Measurements from ENCODE around the gene CMIP. TPM values are rescaled to one million over a fixed set of nuclear protein-coding genes. Genes with fewer than 3 reads are reported as not detected.
"Not testable (repeated sequence)": the region's sequence is repeated elsewhere in the genome, so short reads cannot be mapped to it uniquely, and the experiment has no call there.

Gene CMIP
- total RNA-seq, 1 donor from 2014 or later: 45.8 TPM

GRCh38 chr16:81520151-81520470 lies 75.5 kb downstream of the CMIP start:
- DNase-seq (ENCODE audit: low spot score): no peak
- Mint-ChIP-seq H3K27me3 (ENCODE audit: insufficient read depth) (no peaks in the 10 kb centered on the region), H3K4me1 (ENCODE audit: low read depth) (peaks cover 52% of the 10 kb centered on the region), H3K4me3 (no peak overlapping the region), H3K36me3 (ENCODE audit: low read depth) (no peaks in the 10 kb centered on the region), H3K9me3 (no peaks in the 10 kb centered on the region), H3K27ac (peak overlapping the region; percentile 79)
- intact Hi-C loops (cut with micrococcal nuclease): loop anchor here (2.0 to 5.0 kb wide), 4 partner anchors 51 to 443 kb away; partner anchors contain the start of gene C16orf46

- Mint-ChIP-seq H3K36me3 (ENCODE audit: low read depth) (peaks cover 3% of the 10 kb centered on the region), H3K4me3 (peak overlapping the region; percentile 4), H3K9me3 (no peaks in the 10 kb centered on the region), H3K27me3 (ENCODE audit: insufficient read depth) (no peaks in the 10 kb centered on the region), H3K27ac (peak overlapping the region; percentile 79), H3K4me1 (ENCODE audit: low read depth) (peaks cover 54% of the 10 kb centered on the region)
- no peak for DNase-seq (ENCODE audit: low spot score)
- intact Hi-C loops (cut with micrococcal nuclease): loop anchor here (2.0 to 5.0 kb wide), 4 partner anchors 52 to 444 kb away; partner anchors contain the start of gene C16orf46
Observed at GRCh38 chr16:81520560-81521135, 76.0 kb downstream of the CMIP start.

GRCh38 chr16:81521141-81521626 lies 76.6 kb downstream of the CMIP start:
- H3K36me3 Mint-ChIP-seq (ENCODE audit: low read depth): peaks cover 3% of the 10 kb centered on the region
- H3K27ac Mint-ChIP-seq: peak overlapping the region; percentile 79
- intact Hi-C loops (cut with micrococcal nuclease): loop anchor here (2.0 to 5.0 kb wide), 4 partner anchors 52 to 444 kb away; partner anchors contain the start of gene C16orf46
- no peaks in the 10 kb centered on the region for H3K27me3 Mint-ChIP-seq (ENCODE audit: insufficient read depth)
- no peaks in the 10 kb centered on the region for H3K9me3 Mint-ChIP-seq
- H3K4me3 Mint-ChIP-seq: peak overlapping the region; percentile 4
- peaks cover 60% of the 10 kb centered on the region for H3K4me1 Mint-ChIP-seq (ENCODE audit: low read depth)
- DNase-seq (ENCODE audit: low spot score): peak; percentile 81

GRCh38 chr16:81522108-81522701 lies 77.6 kb downstream of the CMIP start:
- peak overlapping the region; percentile 33 for H3K4me3 Mint-ChIP-seq
- no peaks in the 10 kb centered on the region for H3K9me3 Mint-ChIP-seq
- peak; percentile 16 for DNase-seq (ENCODE audit: low spot score)
- H3K27me3 Mint-ChIP-seq (ENCODE audit: insufficient read depth): no peaks in the 10 kb centered on the region
- intact Hi-C loops (cut with micrococcal nuclease): loop anchor here (5.0 kb wide), 2 partner anchors 75 to 110 kb away; no protein-coding TSS in a partner anchor
- H3K4me1 Mint-ChIP-seq (ENCODE audit: low read depth): peaks cover 69% of the 10 kb centered on the region
- H3K36me3 Mint-ChIP-seq (ENCODE audit: low read depth): peaks cover 3% of the 10 kb centered on the region
- peak overlapping the region; percentile 81 for H3K27ac Mint-ChIP-seq

- not testable (repeated sequence) for H3K27me3 Mint-ChIP-seq (ENCODE audit: insufficient read depth); H3K36me3 Mint-ChIP-seq (ENCODE audit: low read depth); H3K9me3 Mint-ChIP-seq; DNase-seq (ENCODE audit: low spot score)
- intact Hi-C loops (cut with micrococcal nuclease): loop anchor here (5.0 kb wide), 2 partner anchors 76 to 109 kb away; no protein-coding TSS in a partner anchor
- Mint-ChIP-seq H3K4me3 (peak overlapping the region; percentile 33), H3K4me1 (ENCODE audit: low read depth) (peaks cover 69% of the 10 kb centered on the region), H3K27ac (peak overlapping the region; percentile 81)
Observed at GRCh38 chr16:81522851-81523250, 78.2 kb downstream of the CMIP start.

GRCh38 chr16:81523387-81524115 lies 78.9 kb downstream of the CMIP start:
- peak overlapping the region; percentile 0 for H3K27ac Mint-ChIP-seq
- H3K9me3 Mint-ChIP-seq: no peaks in the 10 kb centered on the region
- intact Hi-C loops (cut with micrococcal nuclease): loop anchor here (1.0 to 5.0 kb wide), 4 partner anchors 45 to 109 kb away; no protein-coding TSS in a partner anchor
- H3K4me3 Mint-ChIP-seq: peak overlapping the region; percentile 3
- H3K4me1 Mint-ChIP-seq (ENCODE audit: low read depth): peaks cover 75% of the 10 kb centered on the region
- no peak for DNase-seq (ENCODE audit: low spot score)
- no peaks in the 10 kb centered on the region for H3K27me3 Mint-ChIP-seq (ENCODE audit: insufficient read depth)
- peaks cover 3% of the 10 kb centered on the region for H3K36me3 Mint-ChIP-seq (ENCODE audit: low read depth)

GRCh38 chr16:81524382-81524781 lies 79.8 kb downstream of the CMIP start:
- intact Hi-C loops (cut with micrococcal nuclease): loop anchor here (1.0 to 5.0 kb wide), 4 partner anchors 44 to 108 kb away; no protein-coding TSS in a partner anchor
- Mint-ChIP-seq H3K36me3 (ENCODE audit: low read depth) (peaks cover 3% of the 10 kb centered on the region), H3K9me3 (no peaks in the 10 kb centered on the region), H3K4me3 (no peak overlapping the region), H3K27ac (no peak overlapping the region), H3K27me3 (ENCODE audit: insufficient read depth) (no peaks in the 10 kb centered on the region), H3K4me1 (ENCODE audit: low read depth) (peaks cover 80% of the 10 kb centered on the region)
- no peak for DNase-seq (ENCODE audit: low spot score)

GRCh38 chr16:81524885-81525284 lies 80.3 kb downstream of the CMIP start:
- peaks cover 75% of the 10 kb centered on the region for H3K4me1 Mint-ChIP-seq (ENCODE audit: low read depth)
- not testable (repeated sequence) for H3K27me3 Mint-ChIP-seq (ENCODE audit: insufficient read depth); DNase-seq (ENCODE audit: low spot score); H3K27ac Mint-ChIP-seq; H3K4me3 Mint-ChIP-seq; H3K9me3 Mint-ChIP-seq; H3K36me3 Mint-ChIP-seq (ENCODE audit: low read depth)
- intact Hi-C loops (cut with micrococcal nuclease): loop anchor here (1.0 to 5.0 kb wide), 4 partner anchors 43 to 107 kb away; no protein-coding TSS in a partner anchor

DNA sequence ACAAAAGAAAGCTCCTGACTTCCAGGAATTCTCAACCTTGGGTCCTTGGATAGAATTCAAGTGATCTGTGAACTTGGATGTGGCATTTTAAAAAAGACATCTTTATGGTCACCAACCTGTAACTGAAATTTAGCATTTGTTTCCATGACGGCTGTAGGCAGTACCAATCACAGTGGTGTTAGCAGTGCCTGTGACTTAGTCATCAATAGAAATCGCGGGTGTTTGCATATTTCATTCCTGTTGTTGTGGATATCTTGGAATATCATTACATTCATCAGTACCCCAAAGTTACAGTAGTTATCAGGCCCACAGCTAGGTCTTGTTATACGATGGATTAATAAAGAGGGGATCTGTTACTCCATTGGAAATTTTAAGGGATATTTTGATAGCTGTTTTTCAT lies 81.6 kb downstream of the CMIP start:
- no peak for DNase-seq (ENCODE audit: low spot score)
- H3K27me3 Mint-ChIP-seq (ENCODE audit: insufficient read depth): no peaks in the 10 kb centered on the region
- H3K9me3 Mint-ChIP-seq: no peaks in the 10 kb centered on the region
- H3K36me3 Mint-ChIP-seq (ENCODE audit: low read depth): peaks cover 3% of the 10 kb centered on the region
- no peak overlapping the region for H3K27ac Mint-ChIP-seq
- H3K4me1 Mint-ChIP-seq (ENCODE audit: low read depth): peaks cover 62% of the 10 kb centered on the region
- intact Hi-C loops (cut with micrococcal nuclease): no loop called here
- H3K4me3 Mint-ChIP-seq: no peak overlapping the region

DNA sequence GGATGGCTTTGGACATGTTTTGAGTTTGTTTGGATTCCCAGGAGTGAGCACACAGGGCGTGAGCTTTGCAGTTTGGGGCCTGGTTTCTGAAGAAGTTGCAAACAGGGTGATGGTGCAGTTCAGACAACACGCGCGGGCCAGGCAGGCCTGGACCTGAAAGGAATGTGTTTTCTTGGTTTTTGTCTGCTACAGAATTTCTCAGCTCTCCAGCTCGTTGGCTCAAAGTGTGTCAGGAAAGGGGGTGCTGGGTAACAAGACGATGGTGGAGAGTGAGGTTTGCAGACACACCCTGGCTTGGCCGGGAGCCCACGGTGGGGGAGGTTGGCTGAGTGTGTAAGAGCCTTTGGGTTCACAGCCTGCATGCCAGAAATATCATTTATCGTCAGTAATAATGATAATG lies 82.3 kb downstream of the CMIP start:
- Mint-ChIP-seq H3K4me1 (ENCODE audit: low read depth) (peaks cover 55% of the 10 kb centered on the region), H3K4me3 (no peak overlapping the region), H3K36me3 (ENCODE audit: low read depth) (peaks cover 3% of the 10 kb centered on the region), H3K27ac (no peak overlapping the region), H3K27me3 (ENCODE audit: insufficient read depth) (no peaks in the 10 kb centered on the region), H3K9me3 (no peaks in the 10 kb centered on the region)
- intact Hi-C loops (cut with micrococcal nuclease): no loop called here
- DNase-seq (ENCODE audit: low spot score): no peak

GRCh38 chr16:81527477-81528178 lies 83.0 kb downstream of the CMIP start:
- H3K4me3 Mint-ChIP-seq: no peak overlapping the region
- no peak for DNase-seq (ENCODE audit: low spot score)
- intact Hi-C loops (cut with micrococcal nuclease): no loop called here
- H3K4me1 Mint-ChIP-seq (ENCODE audit: low read depth): peaks cover 48% of the 10 kb centered on the region
- H3K27ac Mint-ChIP-seq: no peak overlapping the region
- H3K27me3 Mint-ChIP-seq (ENCODE audit: insufficient read depth): no peaks in the 10 kb centered on the region
- no peaks in the 10 kb centered on the region for H3K9me3 Mint-ChIP-seq
- peaks cover 3% of the 10 kb centered on the region for H3K36me3 Mint-ChIP-seq (ENCODE audit: low read depth)

DNA sequence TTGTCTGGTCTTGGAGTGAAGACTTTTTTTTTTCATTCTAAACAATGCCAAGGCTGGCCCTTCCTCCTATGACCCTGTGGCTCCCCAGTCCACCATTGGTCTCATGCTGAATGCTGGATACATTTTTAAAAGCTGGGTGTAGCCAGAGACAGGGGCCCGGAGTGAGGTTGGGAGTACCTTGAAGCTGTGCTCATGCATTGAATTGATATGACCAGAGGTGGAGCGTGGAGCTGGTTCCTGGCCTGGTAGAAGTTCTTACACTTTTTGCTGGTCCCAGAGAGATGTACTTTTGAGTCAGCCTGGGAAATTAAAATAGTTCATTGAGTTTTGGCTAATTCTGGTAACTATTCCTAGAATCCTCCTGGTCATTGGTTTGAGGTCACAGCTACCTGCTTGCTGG lies 83.6 kb downstream of the CMIP start:
- H3K9me3 Mint-ChIP-seq: no peaks in the 10 kb centered on the region
- no peak for DNase-seq (ENCODE audit: low spot score)
- intact Hi-C loops (cut with micrococcal nuclease): no loop called here
- H3K27me3 Mint-ChIP-seq (ENCODE audit: insufficient read depth): no peaks in the 10 kb centered on the region
- H3K36me3 Mint-ChIP-seq (ENCODE audit: low read depth): peaks cover 3% of the 10 kb centered on the region
- H3K4me1 Mint-ChIP-seq (ENCODE audit: low read depth): peaks cover 47% of the 10 kb centered on the region
- no peak overlapping the region for H3K27ac Mint-ChIP-seq
- no peak overlapping the region for H3K4me3 Mint-ChIP-seq
